ENCODE measurements around the gene RAB25.
"Not testable (repeated sequence)": the region's sequence is repeated elsewhere in the genome, so short reads cannot be mapped to it uniquely, and the experiment has no call there.

RAB25 gene

GRCh38 chr1:156114919-156115513 is 54.1 kb downstream of the RAB25 start:
- TF ChIP-seq, protein P1, sequence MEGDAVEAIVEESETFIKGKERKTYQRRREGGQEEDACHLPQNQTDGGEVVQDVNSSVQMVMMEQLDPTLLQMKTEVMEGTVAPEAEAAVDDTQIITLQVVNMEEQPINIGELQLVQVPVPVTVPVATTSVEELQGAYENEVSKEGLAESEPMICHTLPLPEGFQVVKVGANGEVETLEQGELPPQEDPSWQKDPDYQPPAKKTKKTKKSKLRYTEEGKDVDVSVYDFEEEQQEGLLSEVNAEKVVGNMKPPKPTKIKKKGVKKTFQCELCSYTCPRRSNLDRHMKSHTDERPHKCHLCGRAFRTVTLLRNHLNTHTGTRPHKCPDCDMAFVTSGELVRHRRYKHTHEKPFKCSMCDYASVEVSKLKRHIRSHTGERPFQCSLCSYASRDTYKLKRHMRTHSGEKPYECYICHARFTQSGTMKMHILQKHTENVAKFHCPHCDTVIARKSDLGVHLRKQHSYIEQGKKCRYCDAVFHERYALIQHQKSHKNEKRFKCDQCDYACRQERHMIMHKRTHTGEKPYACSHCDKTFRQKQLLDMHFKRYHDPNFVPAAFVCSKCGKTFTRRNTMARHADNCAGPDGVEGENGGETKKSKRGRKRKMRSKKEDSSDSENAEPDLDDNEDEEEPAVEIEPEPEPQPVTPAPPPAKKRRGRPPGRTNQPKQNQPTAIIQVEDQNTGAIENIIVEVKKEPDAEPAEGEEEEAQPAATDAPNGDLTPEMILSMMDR (IDR thresholded peaks at IDR 0.05; ENCODE audit: borderline replicate concordance, insufficient read depth, low read depth, low read length), result no peak
- peak overlapping the region; percentile 83 for H3K4me3 ChIP-seq (ENCODE audit: low read depth, low read length)

GRCh38 chr1:156115514-156116374 is 54.8 kb downstream of the RAB25 start:
- TF ChIP-seq, protein P1 (IDR thresholded peaks at IDR 0.05; ENCODE audit: borderline replicate concordance, insufficient read depth, low read depth, low read length), result no peak
- H3K4me3 ChIP-seq (ENCODE audit: low read depth, low read length), result peak overlapping the region; percentile 83

- H3K4me3 ChIP-seq (ENCODE audit: low read depth, low read length), result not testable (repeated sequence)
Measured at GRCh38 chr1:156116731-156117130, 55.8 kb downstream of the RAB25 start.

DNA sequence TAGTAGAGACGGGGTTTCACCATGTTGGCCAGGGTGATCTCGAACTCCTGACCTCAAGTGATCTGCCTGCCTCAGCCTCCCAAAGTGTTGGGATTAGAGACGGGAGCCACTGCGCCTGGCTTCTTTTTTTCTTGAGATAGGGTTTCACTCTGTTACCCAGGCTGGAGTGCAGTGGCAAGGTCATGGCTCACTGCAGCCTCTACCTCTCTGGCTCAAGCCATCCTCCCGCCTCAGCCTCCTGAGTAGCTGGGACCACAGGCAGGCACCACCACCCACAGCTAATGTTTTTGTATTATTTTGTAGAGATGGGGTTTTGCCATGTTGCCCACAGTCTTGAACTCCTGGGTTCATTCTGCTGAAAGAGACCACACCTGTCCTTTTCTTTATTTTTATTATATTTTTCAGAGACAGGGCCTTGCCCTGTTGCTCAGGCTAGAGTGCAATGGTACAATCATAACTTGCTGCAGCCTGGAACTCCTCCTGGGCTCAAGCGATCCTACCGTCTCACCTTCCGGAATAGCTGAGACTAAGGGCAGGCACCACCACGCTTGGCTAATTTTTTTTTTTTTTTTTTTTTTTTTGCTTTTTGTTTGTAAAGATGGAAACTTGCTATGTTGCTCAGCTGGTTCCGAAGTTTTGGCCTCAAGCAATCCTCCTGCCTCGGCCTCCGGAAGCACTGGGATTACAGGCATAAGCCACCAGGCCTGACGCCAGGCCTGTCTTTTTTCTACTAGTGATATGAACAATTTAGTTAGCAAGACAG is 56.6 kb downstream of the RAB25 start:
- no peak overlapping the region for H3K4me3 ChIP-seq (ENCODE audit: low read depth, low read length)
- TF ChIP-seq, protein P1 (IDR thresholded peaks at IDR 0.05; ENCODE audit: borderline replicate concordance, insufficient read depth, low read depth, low read length), result no peak

- TF ChIP-seq, protein P1 (IDR thresholded peaks at IDR 0.05; ENCODE audit: borderline replicate concordance, insufficient read depth, low read depth, low read length), result no peak
- no peak overlapping the region for H3K4me3 ChIP-seq (ENCODE audit: low read depth, low read length)
Measured at GRCh38 chr1:156118177-156118868, 57.4 kb downstream of the RAB25 start.

DNA sequence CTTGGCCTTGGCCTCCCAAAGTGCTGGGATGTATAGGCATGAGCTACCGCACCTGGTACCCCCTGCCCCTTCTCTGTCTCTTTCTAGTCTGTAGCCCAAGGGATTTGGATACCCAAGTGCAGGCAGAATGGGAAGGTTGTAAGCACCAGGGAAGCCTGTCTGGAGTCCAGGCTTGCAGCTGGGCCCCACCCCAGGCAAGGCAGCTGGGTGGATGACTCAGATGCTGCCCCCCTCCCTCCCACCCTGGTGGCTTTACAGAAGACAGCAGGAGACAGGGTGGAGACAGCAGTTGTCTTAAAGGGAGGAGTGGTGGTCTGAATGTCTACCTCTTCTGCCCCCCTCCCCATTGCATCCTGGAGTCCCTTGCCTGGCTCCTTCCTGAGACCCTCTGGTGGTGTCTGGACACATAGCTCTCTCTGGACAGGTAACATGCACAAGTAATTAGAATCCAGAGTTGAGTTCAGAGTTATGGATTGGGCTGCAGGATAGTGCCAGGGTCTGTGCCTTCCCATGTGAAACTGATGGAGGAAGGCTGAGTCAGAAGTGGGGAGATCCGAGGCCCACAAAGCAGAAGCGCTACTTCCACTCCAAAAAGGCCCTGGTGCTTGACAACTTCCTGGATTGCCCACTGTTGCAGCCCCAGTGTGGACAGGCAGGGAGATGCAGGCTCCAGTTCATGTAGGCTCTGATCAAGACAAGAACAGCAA is 58.7 kb downstream of the RAB25 start:
- no peak overlapping the region for H3K4me3 ChIP-seq (ENCODE audit: low read depth, low read length)
- TF ChIP-seq, protein P1 (IDR thresholded peaks at IDR 0.05; ENCODE audit: borderline replicate concordance, insufficient read depth, low read depth, low read length), result peak; percentile 27; the same call in 1 of the 2 replicates
